ENCODE results near the gene RAB31.

DNA sequence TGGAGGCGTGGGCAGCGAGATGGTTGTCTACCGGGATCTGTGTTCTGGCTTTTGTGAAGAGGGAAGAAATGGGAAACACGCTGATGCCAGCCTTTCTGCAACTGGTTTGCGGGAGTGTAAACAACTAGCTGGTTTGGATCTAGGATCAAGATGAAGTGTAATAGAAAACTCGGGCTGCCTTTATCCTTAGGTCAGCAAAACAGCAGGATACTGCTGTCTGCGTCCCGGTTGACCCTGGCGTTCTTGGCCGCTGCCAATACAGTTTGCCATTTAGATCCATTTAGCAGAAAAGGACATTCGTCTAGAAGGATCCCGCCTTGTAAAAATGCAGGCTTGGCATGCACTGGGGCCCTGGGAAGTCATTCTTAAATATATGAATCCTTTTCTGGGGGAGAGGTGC lies 42.0 kb downstream of the RAB31 start:
- TF ChIP-seq, protein P1, sequence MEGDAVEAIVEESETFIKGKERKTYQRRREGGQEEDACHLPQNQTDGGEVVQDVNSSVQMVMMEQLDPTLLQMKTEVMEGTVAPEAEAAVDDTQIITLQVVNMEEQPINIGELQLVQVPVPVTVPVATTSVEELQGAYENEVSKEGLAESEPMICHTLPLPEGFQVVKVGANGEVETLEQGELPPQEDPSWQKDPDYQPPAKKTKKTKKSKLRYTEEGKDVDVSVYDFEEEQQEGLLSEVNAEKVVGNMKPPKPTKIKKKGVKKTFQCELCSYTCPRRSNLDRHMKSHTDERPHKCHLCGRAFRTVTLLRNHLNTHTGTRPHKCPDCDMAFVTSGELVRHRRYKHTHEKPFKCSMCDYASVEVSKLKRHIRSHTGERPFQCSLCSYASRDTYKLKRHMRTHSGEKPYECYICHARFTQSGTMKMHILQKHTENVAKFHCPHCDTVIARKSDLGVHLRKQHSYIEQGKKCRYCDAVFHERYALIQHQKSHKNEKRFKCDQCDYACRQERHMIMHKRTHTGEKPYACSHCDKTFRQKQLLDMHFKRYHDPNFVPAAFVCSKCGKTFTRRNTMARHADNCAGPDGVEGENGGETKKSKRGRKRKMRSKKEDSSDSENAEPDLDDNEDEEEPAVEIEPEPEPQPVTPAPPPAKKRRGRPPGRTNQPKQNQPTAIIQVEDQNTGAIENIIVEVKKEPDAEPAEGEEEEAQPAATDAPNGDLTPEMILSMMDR (IDR thresholded peaks at IDR 0.05), result no peak
- TF ChIP-seq EP300 (IDR thresholded peaks at IDR 0.05) (no peak), POLR2A (IDR thresholded peaks at IDR 0.05) (no peak), POLR2AphosphoS5 (IDR thresholded peaks at IDR 0.05) (no peak)
